ENCODE data around the gene TBCE. TPM values are rescaled to one million over a fixed set of nuclear protein-coding genes. Genes with fewer than 3 reads are reported as not detected.

TBCE gene
- total RNA-seq, 1 donor from 2014 or later = 17.2 TPM

DNA sequence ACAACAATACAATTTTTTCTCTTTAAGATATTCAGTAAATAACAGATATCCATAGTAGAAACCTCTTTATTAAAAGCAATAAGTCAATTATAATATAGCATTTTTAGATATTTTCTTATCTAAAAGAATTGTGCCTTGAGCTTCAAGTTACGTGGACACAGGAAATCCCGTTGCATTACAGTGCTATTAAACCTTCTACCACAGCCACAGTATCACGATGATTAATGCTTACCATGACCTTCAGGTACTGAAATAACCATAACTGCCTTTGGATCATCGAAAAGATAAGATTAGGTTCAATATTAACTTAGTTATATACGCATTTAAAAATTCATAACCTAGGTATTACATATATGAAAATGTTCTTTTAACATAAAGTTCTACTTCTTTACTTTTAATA, 119.1 kb downstream of the TBCE start:
- no peaks in the 10 kb centered on the region for H3K4me1 ChIP-seq
- H3K27ac ChIP-seq (replicated peaks) = no peak overlapping the region
- TF ChIP-seq, protein P1, sequence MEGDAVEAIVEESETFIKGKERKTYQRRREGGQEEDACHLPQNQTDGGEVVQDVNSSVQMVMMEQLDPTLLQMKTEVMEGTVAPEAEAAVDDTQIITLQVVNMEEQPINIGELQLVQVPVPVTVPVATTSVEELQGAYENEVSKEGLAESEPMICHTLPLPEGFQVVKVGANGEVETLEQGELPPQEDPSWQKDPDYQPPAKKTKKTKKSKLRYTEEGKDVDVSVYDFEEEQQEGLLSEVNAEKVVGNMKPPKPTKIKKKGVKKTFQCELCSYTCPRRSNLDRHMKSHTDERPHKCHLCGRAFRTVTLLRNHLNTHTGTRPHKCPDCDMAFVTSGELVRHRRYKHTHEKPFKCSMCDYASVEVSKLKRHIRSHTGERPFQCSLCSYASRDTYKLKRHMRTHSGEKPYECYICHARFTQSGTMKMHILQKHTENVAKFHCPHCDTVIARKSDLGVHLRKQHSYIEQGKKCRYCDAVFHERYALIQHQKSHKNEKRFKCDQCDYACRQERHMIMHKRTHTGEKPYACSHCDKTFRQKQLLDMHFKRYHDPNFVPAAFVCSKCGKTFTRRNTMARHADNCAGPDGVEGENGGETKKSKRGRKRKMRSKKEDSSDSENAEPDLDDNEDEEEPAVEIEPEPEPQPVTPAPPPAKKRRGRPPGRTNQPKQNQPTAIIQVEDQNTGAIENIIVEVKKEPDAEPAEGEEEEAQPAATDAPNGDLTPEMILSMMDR (IDR thresholded peaks at IDR 0.05; ENCODE audit: borderline replicate concordance) = no peak
- intact Hi-C loops (cut with micrococcal nuclease) = no loop called here
- H3K27me3 ChIP-seq (ENCODE audit: low read depth) = no peaks in the 10 kb centered on the region
- H3K4me3 ChIP-seq = no peak overlapping the region
- H3K36me3 ChIP-seq = peaks cover 35% of the 10 kb centered on the region
- no peak for DNase-seq
- no peaks in the 10 kb centered on the region for H3K9me3 ChIP-seq (replicated peaks)

DNA sequence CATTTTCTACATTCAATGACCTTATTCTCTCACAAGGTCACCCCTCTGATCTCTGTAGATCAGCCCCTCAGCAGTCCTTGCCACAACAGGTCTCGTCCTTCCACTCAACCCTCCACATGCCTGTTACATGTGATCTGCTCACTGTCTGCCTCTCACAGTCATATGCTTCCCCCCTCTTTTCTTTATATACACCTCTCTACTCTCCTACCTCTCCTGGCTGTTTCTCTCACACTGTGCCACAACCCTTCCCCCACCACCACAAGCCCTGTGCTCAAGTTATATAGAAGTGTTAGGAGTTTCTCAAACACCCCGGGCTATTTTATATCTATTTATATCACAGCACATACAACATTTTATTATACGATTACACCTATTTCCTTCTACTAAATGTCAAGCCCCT, 124.4 kb downstream of the TBCE start:
- no peaks in the 10 kb centered on the region for H3K9me3 ChIP-seq (replicated peaks)
- H3K27me3 ChIP-seq (ENCODE audit: low read depth) = no peaks in the 10 kb centered on the region
- H3K4me1 ChIP-seq = peaks cover 13% of the 10 kb centered on the region
- no peak overlapping the region for H3K4me3 ChIP-seq
- DNase-seq = no peak
- intact Hi-C loops (cut with micrococcal nuclease) = no loop called here
- TF ChIP-seq, protein P1 (IDR thresholded peaks at IDR 0.05; ENCODE audit: borderline replicate concordance) = no peak
- H3K36me3 ChIP-seq = peaks cover 29% of the 10 kb centered on the region
- H3K27ac ChIP-seq (replicated peaks) = no peak overlapping the region

DNA sequence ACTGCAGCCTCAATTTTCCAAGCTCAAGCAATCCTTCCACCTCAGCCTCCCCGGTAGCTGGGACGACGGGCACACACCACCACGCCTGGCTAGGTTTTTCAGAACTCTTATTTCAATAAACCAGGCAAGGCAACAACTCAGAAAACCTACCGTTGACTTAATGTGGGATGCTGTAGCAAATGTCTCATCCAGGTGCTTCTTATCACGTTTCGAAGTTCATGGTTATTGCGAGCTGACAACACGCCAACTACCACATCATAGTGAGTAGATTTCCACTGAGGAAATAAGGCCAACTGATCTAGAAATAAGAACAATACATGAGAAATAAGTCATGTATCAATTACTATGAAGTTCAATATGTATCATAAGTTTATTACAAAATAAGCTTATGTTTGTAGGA, 127.3 kb downstream of the TBCE start:
- intact Hi-C loops (cut with micrococcal nuclease) = no loop called here
- no peak for DNase-seq
- H3K27me3 ChIP-seq (ENCODE audit: low read depth) = no peaks in the 10 kb centered on the region
- H3K27ac ChIP-seq (replicated peaks) = no peak overlapping the region
- no peak overlapping the region for H3K4me3 ChIP-seq
- peaks cover 16% of the 10 kb centered on the region for H3K4me1 ChIP-seq
- peaks cover 23% of the 10 kb centered on the region for H3K36me3 ChIP-seq
- no peaks in the 10 kb centered on the region for H3K9me3 ChIP-seq (replicated peaks)
- TF ChIP-seq, protein P1 (IDR thresholded peaks at IDR 0.05; ENCODE audit: borderline replicate concordance) = no peak

DNA sequence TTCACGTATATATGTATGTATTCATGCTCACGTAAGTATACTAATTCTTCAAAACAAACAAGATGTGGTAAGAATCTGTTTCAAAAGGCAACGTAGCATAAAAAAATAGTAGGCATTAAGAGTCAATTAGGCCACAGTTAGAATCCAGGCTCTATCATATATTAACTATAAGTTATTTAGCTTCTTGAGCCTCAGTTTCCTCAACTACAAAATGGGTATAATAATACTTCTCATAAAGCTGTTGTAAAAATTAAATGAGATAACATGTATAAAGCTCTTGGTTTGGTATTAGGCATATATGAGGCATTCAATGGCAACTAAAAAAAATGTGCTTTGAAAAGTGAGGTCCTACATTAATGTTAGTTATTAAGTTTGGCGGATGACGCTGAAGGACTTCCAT, 127.8 kb downstream of the TBCE start:
- Histone ChIP-seq H3K4me3 (no peak overlapping the region), H3K4me1 (peaks cover 16% of the 10 kb centered on the region), H3K9me3 (replicated peaks) (no peaks in the 10 kb centered on the region), H3K27ac (replicated peaks) (no peak overlapping the region), H3K27me3 (ENCODE audit: low read depth) (no peaks in the 10 kb centered on the region), H3K36me3 (peaks cover 23% of the 10 kb centered on the region)
- TF ChIP-seq, protein P1 (IDR thresholded peaks at IDR 0.05; ENCODE audit: borderline replicate concordance) = no peak
- no peak for DNase-seq
- intact Hi-C loops (cut with micrococcal nuclease) = no loop called here

DNA sequence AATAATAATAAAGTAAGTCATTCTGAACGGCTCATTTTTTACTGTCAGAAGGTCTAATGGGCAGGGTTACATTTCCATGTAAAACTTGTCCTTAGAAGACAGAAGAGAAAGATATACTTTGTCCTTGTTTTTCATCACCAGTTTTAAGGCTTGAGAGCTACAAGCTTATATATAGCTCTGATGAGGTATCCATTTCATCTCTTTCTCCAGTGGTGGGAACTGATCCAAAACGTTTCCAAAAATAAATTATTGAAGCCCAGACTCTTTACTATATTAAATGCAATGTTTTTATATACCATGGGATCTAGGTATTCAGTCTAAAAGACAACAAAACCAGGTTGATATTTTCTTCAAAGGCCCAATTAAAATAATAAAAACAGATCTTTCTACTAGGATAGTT, 128.3 kb downstream of the TBCE start:
- H3K27ac ChIP-seq (replicated peaks) = no peak overlapping the region

More for the DNA sequence above, 128.3 kb downstream of the TBCE start:
- no peaks in the 10 kb centered on the region for H3K27me3 ChIP-seq (ENCODE audit: low read depth)
- intact Hi-C loops (cut with micrococcal nuclease) = no loop called here
- H3K4me3 ChIP-seq = no peak overlapping the region
- H3K36me3 ChIP-seq = peaks cover 23% of the 10 kb centered on the region
- TF ChIP-seq, protein P1 (IDR thresholded peaks at IDR 0.05; ENCODE audit: borderline replicate concordance) = no peak
- H3K4me1 ChIP-seq = peaks cover 19% of the 10 kb centered on the region
- H3K9me3 ChIP-seq (replicated peaks) = no peaks in the 10 kb centered on the region
- no peak for DNase-seq
